Ishikawa (cell line): ENCODE results near the gene KIAA1586.

Experiments
- CEBPB ChIP-seq: IDR thresholded peaks from 2 replicates; pipeline ENCODE4 v1.6.1; 2012
- CREB1 ChIP-seq: IDR thresholded peaks from 2 replicates; pipeline ENCODE4 v1.6.1; 2012; ENCODE audit warnings: low read depth
- EGR1 ChIP-seq: IDR thresholded peaks from 2 replicates; pipeline ENCODE4 v1.6.1; 2012
- EP300 ChIP-seq: IDR thresholded peaks from 2 replicates; pipeline ENCODE4 v1.6.1; 2012; ENCODE audit warnings: borderline replicate concordance
- FOXM1 ChIP-seq: IDR thresholded peaks from 2 replicates; pipeline ENCODE4 v1.6.1; 2012; ENCODE audit warnings: low read depth, borderline replicate concordance
- MAX ChIP-seq: IDR thresholded peaks from 2 replicates; pipeline ENCODE4 v1.6.1; 2012
- NFIC ChIP-seq: IDR thresholded peaks from 2 replicates; pipeline ENCODE4 v1.6.1; 2012
- RAD21 ChIP-seq: IDR thresholded peaks from 2 replicates; pipeline ENCODE4 v1.6.1; 2012; ENCODE audit warnings: low read depth
- REST ChIP-seq: IDR thresholded peaks from 2 replicates; pipeline ENCODE4 v1.6.1; 2012; ENCODE audit warnings: low read depth, mild to moderate bottlenecking
- TAF1 ChIP-seq: IDR thresholded peaks from 2 replicates; pipeline ENCODE4 v1.6.1; 2012; ENCODE audit warnings: low read depth, mild to moderate bottlenecking
- TCF12 ChIP-seq: IDR thresholded peaks from 2 replicates; pipeline ENCODE4 v1.6.1; 2012; ENCODE audit warnings: low read depth
- TEAD4 ChIP-seq: IDR thresholded peaks from 2 replicates; pipeline ENCODE4 v1.6.1; 2012
- USF1 ChIP-seq: IDR thresholded peaks from 2 replicates; pipeline ENCODE4 v1.6.1; 2012
- YY1 ChIP-seq: IDR thresholded peaks from 2 replicates; pipeline ENCODE4 v1.6.1; 2012; ENCODE audit warnings: low read depth
- ZBTB7A ChIP-seq: IDR thresholded peaks from 2 replicates; pipeline ENCODE4 v1.6.1; 2012; ENCODE audit warnings: low read depth

The KIAA1586 gene

GRCh38 chr6:57068061-57068460, 21.6 kb downstream of the KIAA1586 start:
- no peak for TF ChIP-seq EGR1
- TF ChIP-seq REST: no peak
- TF ChIP-seq TEAD4: no peak
- TF ChIP-seq USF1: no peak
- no peak for TF ChIP-seq EP300
- TF ChIP-seq FOXM1: no peak
- TF ChIP-seq CREB1: no peak
- no peak for TF ChIP-seq MAX
- TF ChIP-seq CEBPB: no peak
- no peak for TF ChIP-seq TAF1
- no peak for TF ChIP-seq TCF12
- no peak for TF ChIP-seq RAD21
- TF ChIP-seq ZBTB7A: no peak
- no peak for TF ChIP-seq YY1
- no peak for TF ChIP-seq NFIC

- no peak for TF ChIP-seq ZBTB7A
- TF ChIP-seq EP300: no peak
- no peak for TF ChIP-seq RAD21
- TF ChIP-seq FOXM1: no peak
- no peak for TF ChIP-seq TEAD4
- no peak for TF ChIP-seq CREB1
- no peak for TF ChIP-seq TAF1
Observed at GRCh38 chr6:57069228-57069627, 22.7 kb downstream of the KIAA1586 start.

- TF ChIP-seq TEAD4: no peak
- TF ChIP-seq EGR1: no peak
- TF ChIP-seq NFIC: no peak
- no peak for TF ChIP-seq YY1
- TF ChIP-seq CREB1: no peak
Observed at GRCh38 chr6:57069920-57070331, 23.4 kb downstream of the KIAA1586 start.

- TF ChIP-seq USF1: no peak
- TF ChIP-seq RAD21: no peak
- no peak for TF ChIP-seq CREB1
- no peak for TF ChIP-seq EGR1
- TF ChIP-seq TEAD4: no peak
- TF ChIP-seq YY1: no peak
- no peak for TF ChIP-seq REST
- TF ChIP-seq CEBPB: no peak
- TF ChIP-seq MAX: no peak
- no peak for TF ChIP-seq TCF12
- no peak for TF ChIP-seq EP300
- TF ChIP-seq ZBTB7A: no peak
- no peak for TF ChIP-seq TAF1
- TF ChIP-seq FOXM1: no peak
- no peak for TF ChIP-seq NFIC
Observed at GRCh38 chr6:57072108-57072507, 25.6 kb downstream of the KIAA1586 start.

- TF ChIP-seq TEAD4 (no peak), CEBPB (no peak), USF1 (no peak), FOXM1 (no peak)
Observed at GRCh38 chr6:57074383-57074782, 27.9 kb downstream of the KIAA1586 start.

- TF ChIP-seq TEAD4 (no peak), REST (no peak)
Observed at GRCh38 chr6:57075092-57075491, 28.6 kb downstream of the KIAA1586 start.
